H1 (cell line): ENCODE results near the gene KCNMA1. TPM values are rescaled to one million over a fixed set of nuclear protein-coding genes. Genes with fewer than 3 reads are reported as not detected.

Experiments used
- CTBP2 ChIP-seq: IDR thresholded peaks from 2 replicates; pipeline ENCODE4 v1.7.0; 2011; ENCODE audit warnings: borderline replicate concordance, mild to moderate bottlenecking, moderate library complexity, mixed read lengths, low read length; ENCODE audit not compliant: insufficient read depth, insufficient read length
- POLR2A ChIP-seq, 2 experiments: IDR thresholded peaks; 1 replicate in 1 of 2; 2 replicates in 1 of 2; pipeline ENCODE4 v1.6.1; 2011; ENCODE audit warnings: low read depth in 2 of 2, low read length in 2 of 2, mild to moderate bottlenecking in 2 of 2; ENCODE audit errors: control extremely low read depth in 1 of 2
- polyA plus RNA-seq, 7 experiments: library from polyadenylated mRNA; depleted of rRNA in 3 of 7; stranded (reverse) in 5 of 7; unstranded in 2 of 7; fragments of >200 nt in 5 of 7; fragments of 200-250 nt in 2 of 7; gene quantifications; 1 replicate in 5 of 7; 2 replicates in 1 of 7; 4 replicates in 1 of 7; pipeline versions ENCODE4 v1.2.1 to v1.2.3, GENCODE V29; 2011 to 2013; ENCODE audit warnings: missing spikeins in 2 of 7, mixed read lengths in 2 of 7
- total RNA-seq: library from RNA; stranded (reverse); fragmentation: NEBNext Ultra II Directional; extraction: Animal tissue kit (Norgen Biotek cat#: 25700); gene quantifications from 2 replicates; pipeline ENCODE4 v1.2.1, GENCODE V29; 2021

The KCNMA1 gene
- total and polyA plus RNA-seq, 2 of the 8 experiments (the other 6 are each of a cell fraction or from before 2014, with no cell fraction given): 10.2 to 11.1 TPM

DNA sequence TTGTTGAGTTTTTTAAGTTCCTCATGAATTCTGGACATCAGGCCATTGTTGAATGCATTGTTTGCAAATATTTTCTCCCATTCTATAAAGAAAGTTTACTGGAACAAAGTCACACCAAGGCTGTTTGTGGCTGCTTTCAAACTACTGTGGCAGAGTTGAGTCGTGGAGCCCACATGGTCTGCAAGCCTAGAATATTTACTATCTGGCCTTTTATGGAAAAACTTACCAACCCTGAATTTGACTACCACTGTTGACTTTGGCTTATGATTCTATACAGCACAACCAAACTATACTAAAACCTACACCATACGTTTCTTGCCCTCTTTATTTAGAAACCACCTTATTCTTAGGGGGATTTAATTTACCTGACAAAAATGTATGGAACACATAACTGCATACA, 239.1 kb downstream of the KCNMA1 start (continued):
- TF ChIP-seq CTBP2: no peak
- no peak for TF ChIP-seq POLR2A (IDR thresholded peaks at IDR 0.05; ENCODE audit: control extremely low read depth in 1 of 2, low read depth in 2 of 2, low read length in 2 of 2)
- TF ChIP-seq, all 59 proteins: peak for 0
